ENCODE results near the gene PELI2.
"Not testable (repeated sequence)": the region's sequence is repeated elsewhere in the genome, so short reads cannot be mapped to it uniquely, and the experiment has no call there.

PELI2 gene

GRCh38 chr14:56144176-56144575, 26.0 kb downstream of the PELI2 start:
- DNase-seq: no peak

DNA sequence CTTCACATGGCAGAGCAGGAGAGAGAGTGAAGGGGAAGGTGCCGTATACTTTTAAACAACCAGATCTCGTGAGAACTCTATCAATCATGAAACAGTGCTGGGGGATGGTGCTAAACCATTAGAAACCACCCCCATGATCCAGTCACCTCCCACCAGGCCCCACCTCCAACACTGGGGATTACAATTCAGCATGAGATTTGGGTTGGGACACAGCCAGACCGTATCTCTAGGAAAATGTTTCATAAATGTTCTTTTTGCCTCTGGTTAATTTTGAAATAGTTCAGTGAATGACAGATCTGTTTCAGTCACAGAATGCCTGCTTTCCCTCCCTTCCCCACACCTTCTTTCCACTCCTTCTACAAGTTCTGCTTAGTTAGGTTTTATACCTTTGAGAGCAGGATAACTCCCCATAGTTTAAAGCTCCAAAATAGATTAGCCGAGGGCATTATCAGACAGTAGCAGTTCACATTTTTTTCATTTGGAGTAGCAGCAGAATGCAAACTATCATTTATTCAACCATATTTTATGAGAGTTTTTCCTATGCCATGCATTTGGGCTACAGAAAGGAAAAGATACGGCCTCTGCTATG, 27.1 kb downstream of the PELI2 start:
- DNase-seq: no peak

GRCh38 chr14:56145965-56146364, 27.8 kb downstream of the PELI2 start:
- DNase-seq: no peak

- DNase-seq: no peak
Measured at GRCh38 chr14:56147449-56147848, 29.2 kb downstream of the PELI2 start.

DNA sequence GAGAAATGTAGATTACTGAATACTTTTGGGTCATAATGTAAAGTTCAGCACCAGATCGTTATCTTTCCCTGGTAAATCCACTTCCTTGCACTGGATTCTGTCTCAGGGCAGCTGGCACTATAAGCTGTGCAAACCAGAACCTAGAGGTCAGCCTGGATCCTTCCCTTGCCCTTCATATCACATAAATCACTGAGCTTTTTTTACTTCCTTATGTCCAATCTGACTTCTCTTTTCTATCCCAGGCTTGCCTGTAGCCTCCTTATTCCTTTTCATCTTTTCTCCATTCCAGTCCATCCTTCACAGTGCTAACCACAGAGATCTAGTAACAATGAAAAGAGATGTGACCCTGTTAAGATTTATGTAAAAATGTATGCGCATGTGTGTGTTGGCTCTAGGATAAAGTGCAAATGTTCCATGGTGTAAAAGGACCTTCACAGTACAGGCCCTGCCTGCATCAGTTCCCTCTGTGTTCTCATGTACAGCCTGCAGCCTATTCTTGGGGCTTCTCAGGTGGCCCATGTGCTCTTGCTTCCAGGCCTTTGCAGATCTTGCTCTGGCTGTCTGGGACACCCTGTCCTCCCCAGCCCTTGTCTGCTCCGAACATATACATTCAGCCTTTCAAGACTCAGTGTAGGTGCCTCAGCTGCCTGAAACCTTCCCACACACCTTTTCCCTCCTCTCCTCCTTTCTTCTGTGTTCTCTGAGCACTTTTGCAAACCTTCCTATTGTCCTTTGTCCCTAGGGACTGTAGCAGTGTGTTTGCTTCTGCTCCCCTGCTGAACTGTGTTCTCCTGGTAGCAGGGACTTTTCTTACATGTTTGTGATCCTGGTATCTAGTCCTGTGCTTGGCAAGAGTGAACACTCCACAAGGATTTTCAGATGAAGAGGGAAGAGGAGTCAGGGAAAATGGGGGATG, 30.0 kb downstream of the PELI2 start:
- no peak for DNase-seq

DNA sequence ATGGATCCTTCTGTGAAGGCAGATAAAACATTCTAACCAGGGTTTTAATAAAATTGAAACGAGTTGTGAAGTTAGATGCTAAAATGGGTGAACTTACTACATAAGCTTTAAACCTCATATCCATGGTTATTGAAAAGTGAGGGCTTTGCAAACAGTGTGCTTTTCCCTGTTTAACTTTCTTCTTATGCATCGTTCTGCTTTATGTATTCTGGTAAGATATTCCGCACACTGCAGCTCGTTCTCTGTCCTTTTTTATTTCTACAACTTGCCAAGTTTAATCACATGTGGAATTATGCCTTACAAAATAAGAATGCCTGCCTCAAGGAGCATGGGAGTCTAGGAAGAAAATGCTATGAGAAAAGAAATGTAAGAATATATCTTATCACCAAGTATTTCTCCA, 30.9 kb downstream of the PELI2 start:
- DNase-seq: no peak

GRCh38 chr14:56149995-56150394, 31.8 kb downstream of the PELI2 start:
- no peak for DNase-seq

GRCh38 chr14:56150645-56151345, 32.6 kb downstream of the PELI2 start:
- no peak for DNase-seq

DNA sequence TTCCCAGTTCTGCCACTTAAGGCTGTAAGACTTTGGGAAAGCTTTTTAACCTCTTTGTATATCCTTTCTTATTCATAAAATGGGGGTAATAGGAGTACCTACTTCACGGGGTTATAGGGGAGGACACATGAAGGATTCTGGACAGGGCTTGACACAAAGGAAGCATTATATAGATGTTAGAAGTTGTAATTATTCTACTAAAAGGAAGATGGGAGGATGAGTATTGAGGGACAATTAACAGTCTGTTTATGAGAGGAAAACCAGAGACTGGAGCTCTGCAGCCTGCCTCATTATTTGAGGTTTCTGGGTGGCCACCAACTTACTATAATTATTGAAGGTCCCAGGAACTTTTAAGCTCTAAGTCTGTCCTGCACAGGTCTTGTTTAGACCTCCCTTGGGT, 34.0 kb downstream of the PELI2 start:
- DNase-seq: no peak

GRCh38 chr14:56153267-56153666, 35.1 kb downstream of the PELI2 start:
- no peak for DNase-seq

DNA sequence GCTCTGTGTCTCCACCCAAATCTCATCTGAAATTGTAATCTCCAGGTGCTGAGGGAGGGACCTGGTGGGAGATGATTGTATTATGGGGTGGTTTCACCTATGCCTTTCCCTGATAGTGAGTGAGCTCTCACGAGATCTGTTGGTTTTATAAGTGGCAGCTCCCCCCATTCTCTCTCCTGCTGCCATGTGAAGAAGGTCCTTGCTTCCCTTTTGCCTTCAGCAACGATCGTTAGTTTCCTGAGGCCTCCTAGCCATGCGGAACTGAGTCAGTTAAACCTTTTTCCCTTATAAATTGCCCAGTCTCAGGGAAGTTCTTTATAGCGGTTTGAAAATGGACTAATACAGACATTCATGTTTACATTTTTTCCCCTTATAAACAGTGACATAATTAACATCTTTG, 36.1 kb downstream of the PELI2 start:
- DNase-seq: no peak

- no peak for DNase-seq
Measured at GRCh38 chr14:56156096-56156495, 37.9 kb downstream of the PELI2 start.

DNA sequence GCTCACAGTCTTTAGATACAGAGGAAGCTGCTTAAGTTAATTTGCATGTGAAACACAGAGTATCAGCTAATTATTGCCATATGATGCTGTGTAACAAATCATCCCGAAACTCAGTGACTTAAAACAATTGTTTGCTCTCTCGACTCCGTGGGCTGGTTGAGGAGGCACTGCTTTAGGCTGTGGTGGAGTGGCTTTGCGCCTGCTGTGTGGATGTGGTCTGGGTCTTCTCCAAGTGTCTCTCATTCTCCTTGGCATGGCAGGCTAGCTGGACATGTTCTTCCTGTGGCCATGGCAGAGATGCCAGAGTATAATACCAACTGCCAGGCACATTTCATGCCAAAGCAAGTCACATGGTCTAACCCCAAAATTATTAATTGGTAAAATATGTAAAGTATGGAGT, 40.9 kb downstream of the PELI2 start:
- DNase-seq: no peak

DNA sequence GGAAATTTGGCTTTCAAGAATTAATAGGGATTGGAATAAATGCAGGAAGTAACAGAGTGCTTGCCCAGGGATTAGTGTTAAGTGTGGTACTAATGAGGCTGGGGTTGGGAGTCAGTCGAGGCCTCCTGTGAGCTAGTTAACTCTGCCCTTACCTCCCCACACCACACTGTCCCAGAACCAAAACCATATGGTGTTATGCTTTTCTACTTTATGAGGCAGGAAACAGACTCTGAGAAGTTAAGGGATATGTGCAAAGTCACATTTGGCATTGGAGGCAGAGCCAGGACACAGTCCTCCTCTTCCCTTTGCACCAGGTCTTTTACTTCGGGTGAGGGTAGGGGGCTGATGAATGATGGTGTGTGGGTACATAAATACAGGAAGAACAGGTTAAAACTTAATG, 41.9 kb downstream of the PELI2 start:
- DNase-seq: no peak

GRCh38 chr14:56161658-56162057, 43.4 kb downstream of the PELI2 start:
- no peak for DNase-seq

DNA sequence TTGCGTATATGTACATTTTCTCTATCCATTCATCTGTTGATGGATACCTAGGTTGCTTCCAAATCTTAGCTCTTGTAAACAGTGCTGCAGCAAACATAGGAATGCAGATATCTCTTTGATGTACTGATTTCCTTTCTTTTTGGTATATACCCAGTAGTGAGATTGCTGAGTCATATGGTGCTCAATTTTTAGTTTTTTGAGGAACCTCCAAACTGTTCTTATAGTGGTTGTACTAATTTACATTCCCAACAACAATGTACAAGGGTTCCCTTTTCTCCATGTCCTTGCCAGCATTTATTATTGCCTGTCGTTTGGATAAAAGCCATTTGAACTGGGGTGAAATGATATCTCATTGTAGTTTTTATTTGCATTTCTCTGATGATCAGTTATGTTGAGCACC, 44.3 kb downstream of the PELI2 start:
- DNase-seq: no peak

DNA sequence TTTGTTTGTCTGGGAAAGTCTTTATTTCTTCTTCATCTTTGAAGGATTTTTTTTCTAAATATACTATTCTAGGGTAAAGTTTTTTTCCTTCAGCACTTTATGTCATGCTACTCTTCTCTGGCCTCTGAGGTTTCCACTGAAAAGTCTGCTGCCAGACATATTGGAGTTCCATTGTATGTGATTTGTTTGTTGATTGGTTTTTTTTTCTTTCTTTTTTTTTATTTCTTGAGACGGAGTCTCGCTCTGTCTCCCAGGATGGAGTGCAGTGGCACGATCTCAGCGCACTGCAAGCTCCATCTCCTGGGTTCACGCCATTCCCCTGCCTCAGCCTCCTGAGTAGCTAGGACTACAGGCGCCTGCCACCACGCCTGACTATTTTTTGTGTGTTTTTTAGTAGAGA, 48.4 kb downstream of the PELI2 start:
- DNase-seq: not testable (repeated sequence)

- DNase-seq: no peak
Measured at GRCh38 chr14:56168007-56168616, 49.9 kb downstream of the PELI2 start.

DNA sequence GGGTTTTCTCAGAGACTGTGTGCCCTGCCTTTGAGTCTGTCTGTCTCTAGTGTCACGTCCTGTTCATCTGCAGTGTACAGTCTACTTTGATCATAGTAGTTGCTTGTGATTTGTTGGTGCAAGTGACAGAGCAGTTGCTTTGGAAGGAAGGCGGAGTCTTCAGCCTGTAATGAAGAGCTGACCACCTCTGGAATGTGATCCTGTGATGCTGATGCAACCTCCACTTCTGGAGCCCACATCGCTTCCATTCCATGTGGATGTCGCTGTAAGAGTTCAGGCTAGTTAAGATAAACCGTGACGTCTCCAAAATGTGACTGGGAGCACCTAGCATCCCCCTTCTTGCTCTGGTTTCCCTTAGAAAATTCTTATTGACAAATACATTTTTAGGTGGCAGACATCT, 51.8 kb downstream of the PELI2 start:
- no peak for DNase-seq

GRCh38 chr14:56170877-56171422, 52.7 kb downstream of the PELI2 start:
- DNase-seq: no peak

GRCh38 chr14:56172074-56172473, 53.9 kb downstream of the PELI2 start:
- DNase-seq: no peak

GRCh38 chr14:56172571-56172971, 54.4 kb downstream of the PELI2 start:
- DNase-seq: no peak

GRCh38 chr14:56173365-56173922, 55.2 kb downstream of the PELI2 start:
- DNase-seq: no peak

Data from SW 1271 (cell line).